Eye (tissue), 1 donor: Measurements from ENCODE around the gene SRP19.
"Not testable (repeated sequence)": the region's sequence is repeated elsewhere in the genome, so short reads cannot be mapped to it uniquely, and the experiment has no call there.

ENCODE experiments used
- DNase-seq: peaks from one replicate; pipeline ENCODE4 v3.0.0-alpha.2; 2015

SRP19 gene

GRCh38 chr5:112876362-112876761 is 15.3 kb downstream of the SRP19 start:
- DNase-seq: no peak

- no peak for DNase-seq
These were observed 17.0 kb downstream of the SRP19 start for GRCh38 chr5:112878101-112878500.

GRCh38 chr5:112878760-112879159 is 17.7 kb downstream of the SRP19 start:
- no peak for DNase-seq

DNA sequence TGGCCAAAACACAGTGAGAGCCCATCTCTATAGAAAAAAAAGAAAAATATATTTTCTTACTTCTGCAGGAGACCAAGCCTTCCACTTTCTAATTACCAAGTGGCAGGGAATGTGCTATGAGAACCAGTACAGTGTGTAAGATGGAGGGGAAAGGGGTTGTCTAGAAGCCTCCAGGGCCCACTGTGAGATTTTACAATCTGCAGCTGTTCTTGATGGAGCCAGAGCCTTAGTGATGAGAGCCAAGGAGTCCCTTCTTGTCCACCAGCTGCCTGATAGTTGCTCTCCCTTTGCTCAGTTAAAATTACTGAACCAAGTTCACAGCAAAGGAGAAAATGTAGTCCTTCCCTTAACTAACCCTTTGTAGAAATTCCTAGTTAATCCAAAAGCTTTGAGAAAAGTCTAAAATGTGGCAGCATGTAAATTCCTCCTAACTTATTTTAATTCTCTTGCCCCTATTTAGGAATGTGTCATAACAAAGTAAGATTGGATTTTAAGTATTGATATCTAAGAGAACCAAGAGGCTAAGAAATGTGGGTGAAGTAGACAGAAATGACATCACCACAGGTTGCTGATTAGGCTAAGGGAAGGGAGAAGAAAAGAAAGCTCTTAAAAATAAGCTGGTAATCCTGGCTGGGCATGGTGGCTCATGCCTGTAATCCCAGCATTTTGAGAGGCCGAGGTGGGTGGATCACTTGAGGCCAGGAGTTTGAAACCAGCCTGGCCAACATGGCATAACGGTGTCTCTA is 19.3 kb downstream of the SRP19 start:
- DNase-seq: no peak

DNA sequence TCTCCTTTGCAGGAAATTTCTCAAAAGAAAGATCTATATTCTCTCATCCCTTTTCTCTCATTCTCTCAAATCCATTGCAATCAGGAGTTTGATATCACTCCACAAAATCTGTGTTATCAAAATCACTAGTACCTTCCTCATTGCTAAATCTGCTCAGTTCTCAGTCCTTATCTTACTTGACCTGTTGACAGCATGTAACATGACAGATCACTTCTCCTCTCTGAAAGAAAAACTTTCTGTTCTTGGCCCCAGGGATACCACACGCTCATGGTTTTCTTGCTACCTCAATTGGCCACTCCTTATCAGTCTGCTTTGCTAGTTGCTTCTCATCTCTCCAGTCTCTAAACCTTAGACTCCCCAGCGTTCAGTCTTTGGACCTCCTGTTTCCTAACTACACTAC is 22.1 kb downstream of the SRP19 start:
- DNase-seq: no peak

- no peak for DNase-seq
These were observed 23.9 kb downstream of the SRP19 start for GRCh38 chr5:112885001-112885400.

- no peak for DNase-seq
These were observed 25.9 kb downstream of the SRP19 start for GRCh38 chr5:112886975-112887374.

- DNase-seq: not testable (repeated sequence)
These were observed 31.0 kb downstream of the SRP19 start for GRCh38 chr5:112892066-112892465.

- DNase-seq: no peak
These were observed 31.7 kb downstream of the SRP19 start for GRCh38 chr5:112892776-112893175.

DNA sequence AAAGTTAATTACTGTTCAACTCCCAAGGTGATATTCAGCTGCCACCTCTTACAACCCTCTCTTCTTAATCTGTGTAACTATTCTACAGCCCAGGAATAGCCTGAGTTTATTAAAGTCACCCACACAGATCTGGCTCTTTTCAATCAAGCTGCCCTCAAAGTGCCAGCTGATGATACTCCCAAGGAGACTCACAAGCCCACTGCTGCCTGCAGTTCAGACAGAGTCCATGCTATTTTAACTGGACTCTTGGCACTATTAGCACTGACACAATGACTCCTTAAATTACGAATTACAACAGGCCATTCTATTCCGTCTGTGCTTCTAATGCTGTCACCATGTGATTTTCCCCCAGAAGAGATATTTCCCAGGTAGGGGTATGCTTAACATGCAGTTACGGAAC is 34.6 kb downstream of the SRP19 start:
- DNase-seq: no peak

GRCh38 chr5:112902561-112902960 is 41.5 kb downstream of the SRP19 start:
- DNase-seq: no peak

DNA sequence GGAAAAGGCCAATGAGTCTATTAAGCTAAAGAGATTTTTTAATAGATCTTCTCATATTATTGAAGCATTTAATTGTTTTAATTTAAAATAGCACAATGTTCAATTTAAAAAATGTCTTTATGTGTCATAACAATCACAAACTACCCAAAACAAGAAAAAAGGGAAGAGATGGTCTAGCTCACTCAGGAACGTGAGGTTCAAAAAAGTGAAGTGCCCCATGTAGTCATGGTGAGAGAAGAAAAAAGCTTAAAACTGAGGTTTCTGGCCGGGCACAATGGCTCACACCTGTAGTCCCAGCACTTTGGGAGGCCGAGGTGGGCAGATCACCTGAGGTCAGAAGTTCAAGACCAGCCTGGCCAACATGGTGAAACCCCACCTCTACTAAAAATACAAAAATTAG is 43.9 kb downstream of the SRP19 start:
- DNase-seq: not testable (repeated sequence)

DNA sequence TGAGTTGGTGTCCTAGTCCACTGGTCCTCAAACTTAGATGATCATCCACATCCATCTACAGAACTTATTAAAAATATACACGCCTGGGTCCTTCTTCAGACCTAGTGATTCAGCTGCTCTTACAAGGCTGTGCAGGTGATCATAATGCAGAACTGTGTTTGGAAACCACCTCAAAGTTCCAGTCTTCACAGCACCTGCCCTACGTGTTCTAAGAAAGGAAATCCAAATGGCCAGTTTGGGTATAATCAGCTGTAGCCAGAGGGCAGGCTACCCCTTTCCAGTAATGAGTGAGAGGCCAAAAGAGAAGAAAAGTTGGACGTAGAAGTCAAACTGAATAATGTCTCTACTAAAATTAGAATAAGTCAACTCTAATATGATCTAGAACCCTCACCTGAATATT is 45.5 kb downstream of the SRP19 start:
- DNase-seq: no peak

DNA sequence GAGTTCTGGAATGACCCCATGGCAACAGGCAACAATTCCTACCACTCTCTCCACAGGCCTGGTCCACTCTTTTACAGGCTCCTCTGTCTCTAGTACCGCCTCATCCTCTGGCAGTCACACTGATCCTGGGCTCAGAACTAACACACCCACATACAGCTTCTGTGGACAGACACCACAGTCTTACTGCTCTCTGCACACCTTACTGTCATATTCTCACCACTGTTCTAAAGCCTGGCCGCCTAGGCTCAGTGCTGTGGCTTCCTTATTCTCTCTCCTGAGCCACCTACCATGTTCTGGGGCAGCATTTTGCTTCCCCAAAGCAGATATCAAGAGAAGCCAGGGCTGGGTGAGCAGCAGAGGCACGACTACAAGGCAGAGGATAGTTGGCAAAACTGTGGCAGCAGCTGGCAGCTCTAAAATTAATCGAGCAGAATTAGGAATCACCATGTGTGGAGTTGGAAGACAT is 46.1 kb downstream of the SRP19 start:
- DNase-seq: no peak

GRCh38 chr5:112908854-112909253 is 47.8 kb downstream of the SRP19 start:
- DNase-seq: no peak

DNA sequence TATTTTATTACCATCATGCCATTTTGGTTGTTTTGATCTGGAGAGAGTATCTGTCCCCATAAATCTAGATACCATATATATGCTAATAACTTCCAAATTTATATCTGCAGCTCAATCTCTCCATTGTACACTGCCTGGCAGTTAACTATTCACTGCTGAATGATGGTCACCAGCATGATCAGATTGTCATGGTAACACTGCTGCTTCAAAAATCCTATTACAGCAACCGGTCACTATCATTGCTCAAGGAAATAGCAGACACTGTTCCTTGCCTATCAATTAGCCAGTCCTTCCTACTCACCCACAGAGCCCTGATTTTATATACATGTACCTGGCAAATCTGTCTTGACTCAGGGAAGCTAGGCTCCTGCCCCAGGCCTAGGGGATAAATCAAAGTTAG is 49.4 kb downstream of the SRP19 start:
- no peak for DNase-seq

GRCh38 chr5:112914584-112914983 is 53.5 kb downstream of the SRP19 start:
- no peak for DNase-seq

DNA sequence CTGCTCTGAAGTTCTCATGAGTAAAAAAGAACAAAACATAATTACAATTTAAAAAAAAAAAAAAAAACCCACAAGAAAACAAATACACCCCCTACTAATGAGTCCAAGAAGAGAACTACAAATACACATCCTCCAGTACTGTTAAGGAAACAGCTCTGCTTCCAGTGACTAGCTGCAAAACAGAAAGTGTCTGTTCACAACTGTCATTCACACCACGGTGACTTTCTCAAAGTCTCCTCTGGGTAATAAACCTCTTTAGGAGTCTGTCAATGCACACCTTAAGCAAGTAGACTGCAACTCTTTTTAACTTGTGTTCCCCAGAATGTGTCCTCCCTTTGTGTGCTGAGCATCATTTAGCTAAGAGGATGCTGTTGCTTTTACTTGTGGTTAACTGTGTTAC is 54.7 kb downstream of the SRP19 start:
- DNase-seq: no peak

- no peak for DNase-seq
These were observed 56.4 kb downstream of the SRP19 start for GRCh38 chr5:112917453-112917995.

DNA sequence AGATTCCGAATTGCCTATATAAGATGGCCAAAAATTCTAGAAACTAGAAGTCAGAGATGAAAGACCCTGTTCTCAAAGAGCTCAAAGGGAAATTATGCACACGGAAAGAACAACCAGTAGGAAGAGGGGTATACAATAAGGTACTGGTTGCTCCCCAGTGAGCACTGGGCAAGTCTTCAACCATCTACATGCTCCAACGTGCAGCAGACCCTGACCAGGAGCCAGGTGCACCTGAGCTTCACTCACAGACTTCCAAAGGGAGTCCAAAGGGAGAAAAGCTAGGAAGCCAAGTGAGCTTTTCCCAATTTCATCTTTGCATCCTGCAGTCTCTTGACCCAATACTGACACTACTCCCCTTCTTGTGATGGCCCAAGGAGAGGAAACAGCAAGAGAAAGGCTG is 57.0 kb downstream of the SRP19 start:
- DNase-seq: no peak

DNA sequence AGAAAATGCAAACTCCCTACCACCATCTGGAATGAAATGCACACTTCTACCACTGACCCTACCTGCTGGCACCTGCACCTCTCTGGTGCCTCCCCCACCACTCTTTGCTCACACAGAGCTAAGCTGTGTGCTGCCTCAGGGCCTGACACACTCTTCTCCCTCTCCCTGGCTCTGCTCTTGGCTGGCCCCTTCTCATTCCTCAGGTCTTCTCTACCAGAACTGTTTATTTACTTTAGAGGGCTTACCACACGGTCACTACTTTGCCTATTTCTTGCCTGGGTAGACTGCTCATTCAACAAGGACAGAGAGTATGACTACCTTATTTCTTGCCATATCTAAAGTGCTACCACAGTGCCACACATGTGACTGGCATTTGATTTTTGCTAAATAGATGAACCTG is 57.6 kb downstream of the SRP19 start:
- no peak for DNase-seq
